GM18873 (cell line): Measurements from ENCODE around the gene CMTM1.

Source experiments
- ATAC-seq: cut with Tn5 transposase; IDR thresholded peaks from one replicate; pipeline ENCODE4 v1.9.1; 2021; ENCODE audit warnings: mild to moderate bottlenecking, moderate library complexity, moderate number of reproducible peaks; ENCODE audit not compliant: unreplicated experiment, low FRiP score

CMTM1 gene

GRCh38 chr16:66537236-66537635 is 29.0 kb upstream of the CMTM1 start:
- no peak for ATAC-seq

- ATAC-seq = no peak
These were observed 27.3 kb upstream of the CMTM1 start for GRCh38 chr16:66538910-66539309.

- ATAC-seq = no peak
These were observed 26.4 kb upstream of the CMTM1 start for GRCh38 chr16:66539623-66540469.

GRCh38 chr16:66541388-66542355 is 24.6 kb upstream of the CMTM1 start:
- no peak for ATAC-seq

GRCh38 chr16:66542396-66542795 is 23.8 kb upstream of the CMTM1 start:
- no peak for ATAC-seq

GRCh38 chr16:66543541-66543940 is 22.7 kb upstream of the CMTM1 start:
- ATAC-seq = no peak

- ATAC-seq = no peak
These were observed 22.1 kb upstream of the CMTM1 start for GRCh38 chr16:66544016-66544757.

- ATAC-seq = no peak
These were observed 18.9 kb upstream of the CMTM1 start for GRCh38 chr16:66547101-66547989.

GRCh38 chr16:66548068-66548467 is 18.2 kb upstream of the CMTM1 start:
- no peak for ATAC-seq

- no peak for ATAC-seq
These were observed 17.4 kb upstream of the CMTM1 start for GRCh38 chr16:66548868-66549267.

GRCh38 chr16:66549284-66550131 is 16.7 kb upstream of the CMTM1 start, which contains the start of gene TK2:
Gene TK2, minus strand, starts transcription at chr16:66550122. Its CDS starts 61 bp downstream, at chr16:66550061.
- no peak for ATAC-seq

- no peak for ATAC-seq
These were observed 14.9 kb upstream of the CMTM1 start for GRCh38 chr16:66551348-66551759.

GRCh38 chr16:66551788-66552285 is 14.4 kb upstream of the CMTM1 start:
- no peak for ATAC-seq

GRCh38 chr16:66552286-66553177 is 13.7 kb upstream of the CMTM1 start, which contains the start of gene CKLF:
Gene CKLF, plus strand, starts transcription at chr16:66552576. Its CDS starts 140 bp downstream, at chr16:66552716.
- ATAC-seq = peak; percentile 41

GRCh38 chr16:66553223-66553622 is 13.0 kb upstream of the CMTM1 start:
- no peak for ATAC-seq

GRCh38 chr16:66554021-66554420 is 12.2 kb upstream of the CMTM1 start:
- no peak for ATAC-seq

GRCh38 chr16:66554495-66554894 is 11.7 kb upstream of the CMTM1 start:
- ATAC-seq = no peak
